Brain microvascular endothelial cell (primary cell): ENCODE measurements around the gene ZMYND11.

Source experiments
- DNase-seq: peaks from one replicate; pipeline ENCODE4 v3.0.0-alpha.2; 2020
- H3K27ac ChIP-seq: fragments of 250-450 bp; sonication (Bioruptor Pico); 2 replicates; pipeline ENCODE4 v1.5.1; 2020; ENCODE audit warnings: mild to moderate bottlenecking, moderate library complexity
- H3K27me3 ChIP-seq: fragments of 250-450 bp; sonication (Bioruptor Pico); replicated peaks from 2 replicates; pipeline ENCODE4 v1.5.1; 2020; ENCODE audit warnings: mild to moderate bottlenecking
- H3K36me3 ChIP-seq: fragments of 250-450 bp; sonication (Bioruptor Pico); replicated peaks from 2 replicates; pipeline ENCODE4 v1.5.1; 2020; ENCODE audit warnings: mild to moderate bottlenecking
- H3K4me3 ChIP-seq: 2 replicates; pipeline ENCODE4 v1.5.1; 2011; ENCODE audit warnings: low read depth, mild to moderate bottlenecking, control low read depth, low read length, moderate library complexity
- in situ Hi-C: cut with HindIII; loops from 2 replicates; pipeline ENCODE4 v1.10.0; 2017; ENCODE audit warnings: low sequenced_read_pairs, low pct_ligation_motif_present
- TF ChIP-seq, protein P1 (sequence below): IDR thresholded peaks from 2 replicates; pipeline ENCODE4 v1.5.1; 2011; ENCODE audit warnings: low read depth, mild to moderate bottlenecking, moderate library complexity, low read length, control low read depth, inconsistent platforms; ENCODE audit errors: missing control alignments

The ZMYND11 gene

DNA sequence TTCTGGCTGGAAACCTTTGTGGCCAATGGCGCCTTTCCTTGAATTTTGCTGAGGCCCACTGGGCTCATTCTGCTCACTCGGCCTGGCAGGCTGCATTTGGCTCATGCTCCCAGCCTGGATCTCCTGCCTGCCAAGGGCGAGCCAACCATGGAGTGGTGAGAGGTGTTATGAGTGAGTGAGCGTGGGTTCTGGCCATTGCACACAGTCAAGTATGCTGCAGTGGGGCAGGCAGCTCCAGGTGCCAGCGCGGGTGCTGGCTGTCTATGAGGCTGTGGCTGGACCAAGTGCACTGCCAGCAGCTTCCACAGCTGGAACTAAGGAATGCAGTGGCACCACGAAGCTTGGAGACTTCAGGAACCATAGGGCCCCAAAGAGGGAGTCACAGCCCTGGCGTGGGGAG is 43.9 kb upstream of the ZMYND11 start:
- DNase-seq: no peak
- in situ Hi-C loops: no loop called here
- Histone ChIP-seq H3K4me3 (no peak overlapping the region), H3K36me3 (no peaks in the 10 kb centered on the region), H3K27me3 (no peaks in the 10 kb centered on the region), H3K27ac (no peak overlapping the region)
- TF ChIP-seq, protein P1, sequence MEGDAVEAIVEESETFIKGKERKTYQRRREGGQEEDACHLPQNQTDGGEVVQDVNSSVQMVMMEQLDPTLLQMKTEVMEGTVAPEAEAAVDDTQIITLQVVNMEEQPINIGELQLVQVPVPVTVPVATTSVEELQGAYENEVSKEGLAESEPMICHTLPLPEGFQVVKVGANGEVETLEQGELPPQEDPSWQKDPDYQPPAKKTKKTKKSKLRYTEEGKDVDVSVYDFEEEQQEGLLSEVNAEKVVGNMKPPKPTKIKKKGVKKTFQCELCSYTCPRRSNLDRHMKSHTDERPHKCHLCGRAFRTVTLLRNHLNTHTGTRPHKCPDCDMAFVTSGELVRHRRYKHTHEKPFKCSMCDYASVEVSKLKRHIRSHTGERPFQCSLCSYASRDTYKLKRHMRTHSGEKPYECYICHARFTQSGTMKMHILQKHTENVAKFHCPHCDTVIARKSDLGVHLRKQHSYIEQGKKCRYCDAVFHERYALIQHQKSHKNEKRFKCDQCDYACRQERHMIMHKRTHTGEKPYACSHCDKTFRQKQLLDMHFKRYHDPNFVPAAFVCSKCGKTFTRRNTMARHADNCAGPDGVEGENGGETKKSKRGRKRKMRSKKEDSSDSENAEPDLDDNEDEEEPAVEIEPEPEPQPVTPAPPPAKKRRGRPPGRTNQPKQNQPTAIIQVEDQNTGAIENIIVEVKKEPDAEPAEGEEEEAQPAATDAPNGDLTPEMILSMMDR: no peak

DNA sequence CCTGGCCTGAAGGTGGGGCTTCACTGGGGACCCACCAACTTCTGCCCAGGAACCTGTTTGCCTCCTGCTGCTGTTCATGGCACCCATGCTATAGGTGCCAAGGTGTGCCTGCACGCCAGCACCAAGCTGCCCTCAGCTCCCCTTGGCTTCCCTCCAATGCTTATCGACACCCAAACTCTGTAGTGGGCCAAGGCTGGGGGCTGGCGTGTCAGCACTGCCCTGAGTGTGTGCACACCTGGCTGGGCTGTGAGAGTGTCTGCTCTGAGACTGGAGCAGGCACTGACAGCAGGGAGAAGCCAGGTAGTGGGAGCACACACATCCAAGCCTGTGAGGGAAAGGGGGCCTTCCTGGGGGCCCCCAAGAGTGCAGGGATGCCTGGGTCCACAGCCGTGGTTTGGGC is 43.1 kb upstream of the ZMYND11 start:
- in situ Hi-C loops: no loop called here
- Histone ChIP-seq H3K27ac (no peak overlapping the region), H3K27me3 (no peaks in the 10 kb centered on the region), H3K4me3 (no peak overlapping the region), H3K36me3 (no peaks in the 10 kb centered on the region)
- DNase-seq: no peak
- TF ChIP-seq, protein P1: no peak

DNA sequence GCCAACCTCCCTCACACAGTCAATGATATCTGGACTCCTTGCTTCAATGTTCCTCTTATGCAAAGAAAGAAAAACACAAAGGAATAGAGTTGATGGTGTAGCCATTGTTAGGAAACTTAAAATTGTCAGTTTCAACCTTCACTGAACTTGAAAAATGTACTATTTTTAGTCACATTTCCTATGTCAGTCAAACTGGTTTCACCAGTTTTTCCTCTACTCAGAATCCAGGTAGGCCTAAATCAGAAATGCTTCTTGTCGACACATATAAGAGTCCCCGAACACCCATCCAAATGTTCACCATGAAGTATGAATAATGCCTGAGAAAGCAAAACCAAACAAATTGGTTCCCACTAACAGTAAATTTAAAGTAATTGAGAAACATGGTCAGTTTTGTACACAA is 42.4 kb upstream of the ZMYND11 start:
- Histone ChIP-seq H3K27ac (no peak overlapping the region), H3K27me3 (no peaks in the 10 kb centered on the region), H3K36me3 (no peaks in the 10 kb centered on the region), H3K4me3 (no peak overlapping the region)
- in situ Hi-C loops: no loop called here
- DNase-seq: no peak
- TF ChIP-seq, protein P1: no peak

DNA sequence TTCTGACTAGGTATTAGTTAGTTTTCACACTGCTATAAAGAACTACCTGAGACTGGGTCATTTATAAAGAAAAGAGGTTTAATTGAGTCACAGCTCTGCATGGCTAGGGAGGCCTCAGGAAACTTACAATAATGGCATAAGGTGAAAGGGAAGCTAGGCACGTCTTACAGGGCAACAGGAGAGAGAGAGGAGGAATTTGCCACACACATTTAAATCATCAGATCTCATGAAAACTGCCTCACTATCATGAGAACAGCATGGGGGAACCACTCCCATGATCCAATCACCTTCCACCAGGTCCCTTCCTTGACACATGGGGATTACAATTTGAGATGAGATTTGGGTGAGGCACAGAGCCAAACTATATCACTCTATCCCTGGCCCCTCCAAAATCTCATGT is 40.6 kb upstream of the ZMYND11 start:
- DNase-seq: no peak
- TF ChIP-seq, protein P1: no peak
- in situ Hi-C loops: no loop called here
- no peak overlapping the region for H3K4me3 ChIP-seq
- no peak overlapping the region for H3K27ac ChIP-seq
- H3K36me3 ChIP-seq: no peaks in the 10 kb centered on the region
- no peaks in the 10 kb centered on the region for H3K27me3 ChIP-seq

DNA sequence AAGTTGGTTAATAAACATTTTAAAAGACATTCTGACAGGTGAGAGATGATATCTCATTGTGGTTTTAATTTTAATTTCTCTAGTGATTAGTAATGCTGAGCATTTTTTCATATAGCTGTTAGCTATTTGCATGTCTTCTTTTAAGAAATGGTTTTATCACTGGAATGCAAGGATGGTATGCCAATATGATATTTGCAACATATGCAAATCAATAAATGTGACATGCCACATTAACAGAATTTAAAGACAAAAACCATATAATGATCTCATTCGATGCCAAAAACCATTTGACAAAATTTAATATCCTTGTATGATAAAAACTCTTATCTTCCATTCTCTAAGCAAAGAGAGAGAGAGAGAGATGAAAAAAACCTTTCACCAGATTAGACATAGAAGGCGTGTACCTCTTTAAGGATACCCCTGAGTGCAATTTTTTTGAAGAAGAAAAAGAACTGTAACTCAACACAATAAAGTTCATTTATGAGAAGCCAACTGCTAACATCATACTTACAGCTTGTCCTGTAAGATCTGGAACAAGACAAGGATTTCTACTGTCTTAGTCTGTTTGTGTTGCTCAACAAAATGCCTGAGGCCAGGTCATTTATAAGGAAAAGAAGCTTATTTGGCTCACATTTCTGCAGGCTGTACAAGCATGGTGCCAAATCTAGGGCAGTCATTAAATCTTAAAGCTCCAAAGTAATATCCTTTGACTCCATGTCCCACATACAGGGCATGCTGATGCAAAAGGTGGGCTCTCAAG is 39.7 kb upstream of the ZMYND11 start:
- Histone ChIP-seq H3K27me3 (no peaks in the 10 kb centered on the region), H3K36me3 (no peaks in the 10 kb centered on the region), H3K4me3 (no peak overlapping the region), H3K27ac (no peak overlapping the region)
- TF ChIP-seq, protein P1: no peak
- in situ Hi-C loops: no loop called here
- no peak for DNase-seq

DNA sequence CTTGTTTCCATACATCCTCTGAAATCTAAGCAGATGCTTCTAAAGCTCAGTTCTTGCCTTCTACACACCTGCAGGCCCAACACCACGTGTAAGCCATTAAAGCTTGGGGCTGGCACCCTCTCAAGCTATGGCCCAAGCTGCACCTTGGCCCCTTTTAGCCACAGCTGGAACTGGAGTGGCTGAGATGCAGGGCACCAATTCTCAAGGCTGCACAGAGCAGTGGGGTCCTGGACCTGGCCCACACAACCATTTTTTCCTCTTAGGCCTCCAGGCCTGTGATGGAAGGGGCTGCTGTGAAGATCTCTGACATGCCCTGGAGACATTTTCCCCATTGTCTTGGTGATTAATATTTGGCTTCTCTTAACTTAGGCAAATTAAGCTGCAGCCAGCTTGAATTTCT is 38.8 kb upstream of the ZMYND11 start:
- Histone ChIP-seq H3K36me3 (no peaks in the 10 kb centered on the region), H3K4me3 (no peak overlapping the region), H3K27ac (no peak overlapping the region), H3K27me3 (no peaks in the 10 kb centered on the region)
- TF ChIP-seq, protein P1: no peak
- in situ Hi-C loops: no loop called here
- DNase-seq: no peak
